Iris pigment epithelial cell (primary cell): ENCODE data around the gene FAM110C.
"Not testable (repeated sequence)": the region's sequence is repeated elsewhere in the genome, so short reads cannot be mapped to it uniquely, and the experiment has no call there.

Source experiments
- DNase-seq: peaks from one replicate; pipeline ENCODE4 v3.0.0-alpha.2; 2011; ENCODE audit warnings: low read depth

FAM110C gene

DNA sequence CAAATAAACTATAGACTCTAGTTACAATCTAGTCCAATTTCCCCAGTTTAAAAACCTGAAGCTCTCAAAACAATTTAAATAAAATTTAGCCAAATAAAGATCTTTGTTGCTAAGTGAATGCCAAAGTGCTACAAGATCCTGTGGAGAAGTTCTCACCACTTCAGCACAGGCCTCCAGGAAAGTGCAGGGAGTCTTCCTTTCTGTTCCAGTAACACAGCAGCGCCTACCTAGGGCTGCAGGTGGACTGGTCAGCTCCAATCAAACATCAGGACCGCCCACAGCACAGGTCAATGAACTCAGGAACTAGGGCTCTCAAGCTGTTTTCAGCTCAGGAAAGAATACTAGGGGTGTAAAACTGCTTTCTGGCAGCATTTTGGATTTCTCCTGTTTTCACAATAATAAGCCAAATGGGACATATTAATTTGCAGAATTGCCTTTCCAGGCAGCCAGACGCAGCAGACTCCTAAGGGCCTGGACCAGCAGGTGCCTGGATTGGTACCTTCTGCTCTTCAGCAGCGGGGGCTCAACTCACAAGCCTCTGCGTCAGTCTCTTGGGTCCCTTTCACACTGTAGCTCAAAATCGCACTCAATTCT, 1.5 kb downstream of the FAM110C start:
- no peak for DNase-seq

DNA sequence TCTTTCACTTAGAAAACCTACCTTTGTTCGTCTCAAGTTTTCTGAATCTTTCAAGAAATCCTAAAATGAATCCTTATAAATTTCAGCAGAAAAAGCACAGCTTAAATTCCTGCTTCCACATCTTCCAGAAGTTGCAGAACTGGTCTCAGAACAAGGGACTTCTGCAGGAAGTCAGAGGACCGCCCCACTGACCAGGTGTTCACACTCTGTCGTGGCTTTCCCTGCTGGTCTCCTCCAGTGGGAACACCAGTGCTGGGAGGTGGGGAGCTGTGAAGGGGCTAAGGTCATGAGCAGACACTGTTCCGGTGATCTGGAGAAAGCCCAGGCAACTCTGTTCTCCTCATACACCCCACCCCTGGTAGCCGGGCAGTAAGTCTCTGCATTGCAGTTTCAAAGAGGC, 3.5 kb downstream of the FAM110C start:
- no peak for DNase-seq

DNA sequence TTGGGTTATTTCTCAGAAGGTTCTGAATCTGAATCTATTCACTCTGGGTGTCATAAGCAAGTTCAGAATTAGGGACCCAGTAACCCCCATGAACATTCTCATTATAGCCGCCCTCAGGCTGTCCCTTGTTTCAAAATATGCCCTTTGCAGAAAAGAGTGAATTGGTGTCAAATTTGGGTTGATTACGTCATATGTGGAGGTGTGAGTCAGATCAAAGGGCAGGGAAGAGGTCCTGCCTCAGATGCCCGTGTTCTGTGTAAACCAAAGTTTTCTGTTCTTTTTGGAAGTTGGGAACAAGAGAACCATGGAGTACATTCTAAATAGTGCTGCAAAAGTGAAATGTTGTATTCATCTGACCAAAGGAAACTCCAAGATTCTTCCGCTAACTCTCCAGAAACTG, 5.8 kb downstream of the FAM110C start:
- no peak for DNase-seq

DNA sequence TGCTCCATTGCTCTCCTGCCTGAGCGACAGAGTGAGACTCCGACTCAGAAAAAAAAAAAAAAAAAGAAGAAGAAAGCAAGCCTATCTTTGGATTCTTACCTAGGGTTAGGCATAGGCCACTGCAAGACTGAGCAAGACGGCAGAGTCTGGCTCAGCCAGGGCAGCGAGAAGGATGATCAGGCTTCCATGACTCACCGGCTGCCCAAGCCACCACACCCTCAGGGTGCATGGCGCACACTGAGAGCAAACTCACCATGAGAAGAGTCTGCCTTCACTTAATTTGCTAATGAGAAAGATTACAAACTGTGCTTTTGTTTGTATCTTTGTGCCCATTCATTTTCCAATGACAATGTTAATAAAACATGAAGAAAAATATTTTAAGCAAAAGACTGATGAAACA, 8.2 kb downstream of the FAM110C start:
- no peak for DNase-seq

DNA sequence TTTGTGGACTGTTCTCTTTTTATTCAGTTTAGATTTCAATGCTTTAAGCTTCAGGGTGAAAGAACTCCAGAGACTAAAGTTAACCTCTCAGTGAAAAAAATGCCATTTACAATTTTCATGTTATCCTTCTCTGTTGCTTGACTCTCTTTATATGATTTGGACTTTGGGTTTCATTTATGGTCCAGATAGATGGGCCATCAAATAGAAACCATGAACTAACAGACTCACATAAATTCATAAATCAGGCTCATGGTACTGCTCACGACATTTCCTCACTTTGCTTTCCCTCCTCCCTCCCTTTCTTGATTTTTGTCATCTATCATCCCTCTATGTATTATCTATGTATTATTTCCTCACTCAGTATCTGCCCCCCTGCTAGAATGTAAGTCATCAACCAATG, 10.0 kb downstream of the FAM110C start:
- no peak for DNase-seq

DNA sequence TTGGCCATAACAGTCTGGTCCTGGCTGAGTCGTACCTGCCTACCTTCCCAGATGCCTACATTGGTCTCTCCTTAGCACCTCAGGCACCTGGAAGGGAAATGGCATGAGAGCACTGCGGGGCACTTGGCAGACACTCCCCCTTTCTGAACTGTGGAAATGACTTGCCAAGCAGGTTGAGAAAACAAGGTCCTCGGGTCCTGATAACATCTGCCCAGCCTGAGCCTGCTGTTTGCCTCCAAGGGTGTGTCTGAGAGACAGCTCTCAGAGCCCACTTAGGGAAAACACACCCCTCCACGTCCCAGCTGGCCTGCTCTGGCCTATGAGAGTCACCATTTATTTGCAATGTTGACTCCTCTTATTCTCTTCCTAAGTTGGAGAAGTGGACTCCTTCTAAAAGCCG, 10.5 kb downstream of the FAM110C start:
- no peak for DNase-seq

DNA sequence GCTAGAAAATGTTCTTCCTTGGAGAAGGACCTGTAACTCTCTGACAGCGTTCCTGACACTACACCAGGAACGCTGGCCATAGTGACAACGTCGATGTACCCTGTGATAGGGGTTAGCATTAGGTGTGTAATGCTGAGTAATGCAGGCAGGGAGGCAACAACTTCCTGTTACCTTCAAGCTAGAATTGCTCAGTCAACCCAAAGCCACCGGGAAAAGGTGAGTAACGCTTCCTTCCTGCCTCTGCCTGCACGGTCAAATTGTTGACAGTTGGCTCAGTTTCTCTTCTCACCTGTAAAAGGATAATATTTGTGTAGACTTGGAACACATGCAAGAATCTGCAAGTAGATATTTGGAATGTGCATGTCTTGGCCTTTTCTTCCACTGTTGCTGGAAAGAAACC, 12.7 kb downstream of the FAM110C start:
- no peak for DNase-seq

DNA sequence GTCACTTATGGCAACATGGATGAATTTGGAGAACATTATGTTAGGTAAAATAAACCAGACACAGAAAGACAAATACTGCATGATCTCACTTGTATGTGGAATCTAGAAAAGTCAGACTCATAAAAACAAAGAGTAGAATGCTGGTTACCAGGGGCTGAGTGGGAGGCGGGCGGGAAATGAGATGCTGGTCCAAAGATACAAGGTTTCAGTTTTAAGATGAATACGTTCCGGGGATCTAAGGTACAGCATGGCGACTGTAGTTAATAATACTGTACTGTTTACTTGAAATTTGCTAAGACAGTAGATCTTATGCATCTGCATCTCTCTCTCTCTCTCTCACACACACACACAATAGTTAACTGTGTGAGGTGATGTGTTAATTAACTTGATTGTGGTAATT, 14.2 kb downstream of the FAM110C start:
- no peak for DNase-seq

DNA sequence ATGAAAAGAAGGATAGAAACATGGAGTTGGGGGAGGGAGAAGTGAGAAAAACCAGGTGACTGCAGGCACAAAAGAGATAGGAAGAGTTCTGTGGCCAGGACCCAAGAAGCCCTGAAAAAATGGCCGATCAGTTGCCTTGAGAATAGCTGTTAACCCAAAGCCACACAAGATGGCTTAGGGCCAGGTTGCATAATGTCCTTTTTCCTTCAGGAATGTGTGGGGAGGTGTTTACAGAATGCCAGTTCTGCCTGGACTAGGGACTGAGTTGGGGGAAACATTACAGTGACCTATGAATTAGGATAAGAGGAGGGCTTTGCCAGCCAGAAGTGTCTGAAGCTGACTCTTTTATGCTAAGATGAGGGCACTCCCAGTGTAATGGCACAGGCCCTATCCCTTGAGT, 17.1 kb downstream of the FAM110C start:
- DNase-seq = no peak

DNA sequence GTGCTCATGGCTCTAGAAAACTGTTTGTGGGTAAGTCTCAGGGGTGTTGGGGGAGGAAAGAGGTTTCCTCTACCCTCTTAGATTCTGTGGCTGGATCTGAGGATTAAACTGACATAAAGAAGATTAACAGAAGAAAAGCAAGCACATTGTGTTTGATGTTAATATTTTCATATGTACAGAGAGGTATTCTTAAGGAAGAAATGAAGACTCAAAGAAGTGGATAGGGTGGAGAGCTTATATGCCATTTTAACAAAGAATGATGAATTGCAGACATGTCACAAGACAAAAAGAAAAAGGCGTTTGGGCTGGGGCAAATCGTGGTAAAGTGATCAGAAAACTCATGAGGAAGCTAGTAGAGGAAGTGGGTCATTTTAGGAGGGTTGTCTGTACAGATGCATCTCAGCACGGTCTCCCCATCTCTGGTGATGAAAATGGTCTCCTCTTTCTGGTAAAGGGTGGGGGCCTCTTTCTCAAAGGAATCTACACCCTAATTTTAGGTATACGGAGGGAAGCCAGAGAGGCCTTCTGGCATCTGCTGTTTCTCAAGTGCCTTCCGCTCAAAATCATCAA, 17.8 kb downstream of the FAM110C start:
- no peak for DNase-seq

DNA sequence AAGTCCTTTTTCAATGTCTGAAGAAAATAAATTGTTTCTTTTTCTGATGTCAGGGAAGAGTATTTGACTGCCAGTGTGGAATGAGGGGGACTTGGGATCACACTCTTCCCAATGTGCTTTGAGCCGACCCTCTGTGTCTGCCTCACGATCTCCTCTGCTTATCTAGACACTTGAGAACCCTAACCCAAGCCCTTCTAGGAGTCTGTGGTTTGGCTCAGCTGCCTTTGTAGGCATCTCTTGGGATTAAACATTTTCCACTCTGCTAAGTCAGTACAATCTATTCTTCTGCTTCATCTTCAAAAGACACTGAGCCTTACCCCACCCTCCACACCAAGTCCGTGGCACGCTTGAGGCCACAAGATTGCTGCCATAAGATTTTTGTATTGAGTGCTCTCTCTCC, 19.4 kb downstream of the FAM110C start:
- no peak for DNase-seq

DNA sequence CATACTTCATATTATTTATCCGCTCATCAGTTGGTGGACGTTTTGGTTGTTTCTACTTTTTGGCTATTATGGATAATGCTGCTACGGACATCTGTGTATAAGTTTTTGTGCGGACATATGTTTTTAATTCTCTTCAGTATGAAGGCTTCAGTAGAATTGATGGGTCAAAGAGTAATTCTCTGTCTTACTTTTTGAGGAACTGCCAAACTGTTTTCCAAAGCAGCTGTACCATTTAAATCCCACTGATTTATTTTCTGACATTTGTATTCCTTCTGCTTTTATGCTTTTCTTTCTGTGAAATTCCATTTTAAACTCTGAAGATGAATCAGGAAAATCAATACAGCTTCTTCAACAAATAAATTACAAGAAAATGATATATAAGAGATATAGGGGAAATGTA, 20.8 kb downstream of the FAM110C start:
- no peak for DNase-seq

DNA sequence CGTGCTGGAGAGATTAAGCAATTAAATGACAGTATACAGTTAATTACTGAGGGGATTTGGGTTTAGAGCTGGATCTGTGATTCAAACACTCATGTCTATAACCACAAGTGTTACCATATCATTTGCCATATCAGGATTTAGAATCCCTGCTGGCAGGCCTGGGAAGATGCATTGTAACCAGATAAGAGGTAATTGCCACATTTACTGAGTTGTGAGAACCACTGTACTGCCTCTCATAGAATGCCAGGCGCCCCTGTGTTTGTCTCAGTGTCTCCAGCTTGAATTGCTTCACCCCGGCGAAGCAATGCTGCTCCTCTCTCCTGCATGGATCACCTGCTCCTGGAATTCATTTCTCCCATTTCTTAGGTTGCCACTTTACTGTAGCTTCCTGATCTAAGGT, 21.7 kb downstream of the FAM110C start:
- not testable (repeated sequence) for DNase-seq

DNA sequence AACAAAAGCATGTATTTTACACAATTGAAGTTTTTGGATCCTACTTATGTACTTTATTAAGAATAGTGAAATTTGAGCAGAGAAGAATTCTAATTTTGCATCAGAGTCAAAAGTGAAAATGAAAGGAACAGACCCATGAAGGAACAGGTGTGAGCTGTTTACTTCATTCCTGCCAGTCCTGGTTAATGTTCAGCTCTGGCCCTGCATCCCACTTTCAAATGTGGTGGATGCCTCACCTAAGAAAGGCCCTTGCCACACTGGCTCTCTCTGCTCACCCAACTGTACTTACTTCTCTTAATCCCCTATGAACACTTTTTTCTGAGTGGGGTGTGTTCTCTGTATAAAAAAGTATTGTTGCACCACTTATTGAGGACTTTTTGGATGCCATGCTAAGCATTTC, 22.2 kb downstream of the FAM110C start:
- no peak for DNase-seq

DNA sequence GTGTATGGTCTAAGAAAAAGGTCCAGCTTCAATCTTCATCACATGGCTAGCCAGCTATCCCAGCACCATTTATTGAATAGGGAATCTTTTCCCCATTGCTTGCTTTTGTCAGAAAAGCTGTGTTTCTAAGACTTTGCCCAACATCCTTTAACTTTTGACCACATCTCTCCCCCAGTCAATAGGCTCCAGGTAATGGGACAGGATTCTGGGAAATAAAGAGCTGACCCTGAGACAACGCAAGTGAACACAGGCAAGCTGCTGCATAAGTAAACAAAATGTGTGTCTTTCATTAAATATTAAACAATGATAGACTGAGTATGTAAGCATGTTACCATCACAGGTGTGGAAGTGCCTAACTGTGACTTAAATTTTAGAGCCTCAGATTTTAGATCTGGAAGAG, 23.0 kb downstream of the FAM110C start:
- DNase-seq = no peak

DNA sequence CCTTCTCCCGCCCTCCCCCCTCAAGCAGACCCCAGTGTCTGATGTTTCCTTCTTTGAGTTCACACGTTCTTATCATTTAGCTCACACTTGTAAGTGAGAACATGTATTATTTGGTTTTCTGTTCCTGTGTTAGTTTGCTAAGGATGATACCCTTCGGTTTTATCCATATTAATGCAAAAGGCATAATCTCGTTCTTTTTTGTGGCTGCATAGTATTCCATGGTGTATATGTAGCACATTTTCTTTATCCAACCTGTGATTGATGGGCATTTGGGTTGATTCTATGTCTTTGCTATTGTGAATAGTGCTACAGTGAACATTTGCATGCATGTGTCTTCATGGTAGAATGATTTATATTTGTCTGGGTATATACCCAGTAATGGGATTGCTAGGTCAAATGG, 24.1 kb downstream of the FAM110C start:
- not testable (repeated sequence) for DNase-seq

DNA sequence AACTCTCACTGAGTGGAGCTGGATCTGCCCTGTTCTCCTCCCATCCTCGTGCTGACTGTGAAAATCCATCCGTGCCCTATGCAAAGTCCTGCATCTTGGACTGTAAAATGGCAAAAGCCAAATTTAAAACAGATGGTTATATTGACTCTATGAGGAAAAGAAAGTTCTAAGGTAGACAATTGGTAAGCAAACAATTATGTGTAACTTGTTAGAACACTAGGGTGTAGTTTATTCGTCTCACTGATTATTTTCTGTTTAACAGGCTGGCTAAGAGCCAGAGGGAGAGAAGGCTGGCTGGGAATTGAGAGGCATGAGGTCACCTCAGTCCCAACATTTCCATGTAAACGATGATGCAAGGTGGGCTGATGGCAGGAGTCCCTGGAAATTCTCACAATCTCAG, 26.0 kb downstream of the FAM110C start:
- DNase-seq = not testable (repeated sequence)

DNA sequence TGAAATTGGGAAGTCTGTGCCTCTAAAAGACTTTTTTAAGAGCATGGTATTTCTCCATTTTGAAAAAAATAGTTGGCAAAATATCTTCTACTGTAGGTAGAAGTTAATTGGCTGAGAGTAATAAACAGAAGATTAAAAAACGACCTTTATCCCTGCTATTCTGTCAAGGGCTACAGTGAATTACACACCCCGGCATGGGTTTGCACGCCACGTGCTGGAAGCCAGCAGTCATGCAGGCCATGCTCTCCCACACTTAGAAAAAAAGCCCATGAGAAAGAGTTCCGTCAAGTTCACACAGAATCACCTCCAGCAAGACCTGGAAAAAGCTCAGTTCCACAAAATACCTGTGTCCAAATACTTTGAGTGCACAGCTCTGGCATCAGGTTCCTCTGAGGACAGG, 26.8 kb downstream of the FAM110C start:
- DNase-seq = no peak

DNA sequence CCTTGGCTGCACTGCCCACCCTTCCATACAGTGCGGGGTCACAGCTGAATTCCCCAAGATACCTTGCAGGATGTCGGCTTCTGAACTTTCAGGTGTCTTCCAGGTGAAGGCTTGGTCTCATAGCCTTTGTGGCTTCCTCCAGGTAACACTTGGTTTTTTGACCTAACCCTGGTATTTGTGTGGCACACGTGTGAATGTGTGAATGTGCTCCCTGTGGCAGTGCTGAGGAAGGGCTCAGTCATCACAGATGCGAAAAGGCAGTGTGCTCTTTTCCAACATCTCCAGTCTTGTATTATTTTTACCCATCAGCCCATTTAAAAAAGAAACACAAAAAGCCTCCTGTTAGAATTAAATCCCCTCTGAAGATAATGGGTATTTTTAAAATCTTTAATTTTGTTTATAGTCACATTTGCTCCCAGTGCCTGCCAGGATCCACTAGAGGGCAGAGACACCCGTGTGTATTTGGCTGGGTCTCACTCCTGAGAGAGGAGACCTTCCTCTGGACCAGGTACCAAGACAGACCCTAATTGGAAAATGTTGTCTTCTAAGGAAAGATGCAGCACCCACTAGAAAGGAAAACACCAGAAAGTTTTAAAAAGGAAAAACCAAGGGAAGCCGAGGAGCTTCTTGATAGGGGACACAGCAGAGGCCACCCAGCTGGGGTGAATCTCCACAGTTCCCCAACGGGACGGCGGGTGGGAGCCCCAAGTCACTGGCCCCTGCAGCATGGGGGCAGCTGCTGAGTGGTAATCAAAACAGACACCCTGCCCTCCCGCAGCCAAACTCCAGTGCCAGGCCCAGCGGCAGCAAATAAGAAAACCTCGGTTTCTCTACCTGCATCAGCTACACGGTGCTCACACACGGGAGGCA, 27.7 kb downstream of the FAM110C start:
- DNase-seq = no peak

DNA sequence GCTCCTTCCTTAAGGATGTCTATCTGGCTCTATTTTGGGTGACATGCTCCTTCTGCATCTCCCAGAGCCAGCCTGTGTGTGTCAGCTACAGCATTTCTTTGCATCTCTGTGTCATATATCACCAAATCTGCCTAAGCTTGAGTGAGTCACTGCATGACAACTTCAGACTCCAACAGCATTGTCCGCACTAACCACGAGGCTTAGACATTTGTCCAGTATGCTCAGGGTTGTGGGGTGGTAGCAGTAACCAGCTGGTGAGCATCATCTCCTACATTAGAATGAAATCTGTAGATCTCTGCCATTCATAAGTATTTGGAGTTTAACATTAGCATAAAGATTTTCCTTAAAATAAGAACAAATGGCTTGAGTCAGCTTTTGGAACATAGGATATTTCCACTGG, 30.4 kb downstream of the FAM110C start:
- not testable (repeated sequence) for DNase-seq

DNA sequence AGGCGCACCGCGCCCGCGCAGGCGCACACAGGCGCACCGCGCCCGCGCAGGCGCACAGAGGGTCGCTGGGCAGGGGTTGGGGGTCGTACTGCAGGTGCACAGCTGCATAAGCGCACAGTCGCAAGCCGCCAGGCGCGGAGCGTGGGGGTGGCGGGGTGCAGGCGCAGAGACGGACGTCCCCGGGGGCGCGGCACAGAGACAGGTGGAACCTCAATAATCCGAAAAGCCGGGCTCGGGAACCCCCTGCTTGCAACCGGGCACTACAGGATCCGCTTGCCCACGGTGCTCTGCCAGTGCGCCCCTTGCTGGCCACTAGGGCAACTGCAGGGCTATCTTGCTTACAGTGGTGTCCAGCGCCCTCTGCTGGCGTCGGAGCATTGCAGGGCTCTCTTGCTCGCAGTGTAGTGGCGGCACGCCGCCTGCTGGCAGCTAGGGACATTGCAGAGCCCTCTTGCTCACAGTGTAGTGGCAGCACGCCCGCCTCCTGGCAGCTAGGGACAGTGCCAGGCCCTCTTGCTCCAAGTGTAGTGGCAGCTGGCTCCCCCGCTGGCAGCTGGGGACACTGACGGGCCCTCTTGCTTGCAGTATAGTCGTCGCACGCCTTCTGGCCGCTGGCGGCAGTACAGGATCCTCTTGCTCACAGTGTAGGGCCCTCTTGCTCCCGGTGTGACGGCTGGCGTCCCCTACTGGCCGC, 34.9 kb downstream of the FAM110C start:
- DNase-seq = peak; percentile 53

DNA sequence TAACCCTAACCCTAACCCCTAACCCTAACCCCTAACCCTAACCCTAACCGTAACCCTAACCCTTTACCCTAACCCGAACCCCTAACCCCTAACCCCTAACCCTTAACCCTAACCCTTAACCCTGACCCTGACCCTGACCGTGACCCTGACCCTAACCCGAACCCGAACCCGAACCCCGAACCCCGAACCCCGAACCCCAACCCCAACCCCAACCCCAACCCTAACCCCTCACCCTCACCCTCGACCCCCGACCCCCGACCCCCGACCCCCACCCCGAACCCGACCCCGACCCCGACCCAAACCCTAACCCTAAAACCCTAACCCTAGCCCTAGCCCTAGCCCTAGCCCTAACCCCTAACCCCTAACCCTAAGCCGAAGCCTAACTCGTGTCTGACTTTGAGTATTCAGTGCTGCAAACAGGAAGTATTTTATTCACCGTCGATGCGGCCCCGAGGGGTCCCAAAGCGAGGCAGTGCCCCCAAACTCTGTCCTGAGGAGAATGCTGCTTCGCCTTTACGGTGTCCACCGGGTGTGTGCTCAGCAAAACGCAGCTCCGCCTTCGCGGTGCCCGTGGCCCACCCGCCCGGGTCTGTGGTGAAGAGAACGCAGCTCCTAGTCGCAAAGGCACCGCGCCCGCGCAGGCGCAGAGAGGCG, 36.0 kb downstream of the FAM110C start:
- DNase-seq = no peak
